Retinal pigment epithelial cell (primary cell): Measurements from ENCODE around the gene SRCIN1.

ENCODE experiments used
- DNase-seq: peaks from one replicate; pipeline ENCODE4 v3.0.0-alpha.2; 2010; ENCODE audit warnings: low read depth
- H3K4me3 ChIP-seq: 2 replicates; pipeline ENCODE4 v1.5.1; 2011; ENCODE audit warnings: mild to moderate bottlenecking, low read length, control low read depth, moderate library complexity
- TF ChIP-seq, protein P1 (sequence below): conservative IDR thresholded peaks from 2 replicates; pipeline ENCODE4 v1.5.1; 2011; ENCODE audit warnings: low read depth, low read length, control low read depth, inconsistent platforms

Gene SRCIN1

DNA sequence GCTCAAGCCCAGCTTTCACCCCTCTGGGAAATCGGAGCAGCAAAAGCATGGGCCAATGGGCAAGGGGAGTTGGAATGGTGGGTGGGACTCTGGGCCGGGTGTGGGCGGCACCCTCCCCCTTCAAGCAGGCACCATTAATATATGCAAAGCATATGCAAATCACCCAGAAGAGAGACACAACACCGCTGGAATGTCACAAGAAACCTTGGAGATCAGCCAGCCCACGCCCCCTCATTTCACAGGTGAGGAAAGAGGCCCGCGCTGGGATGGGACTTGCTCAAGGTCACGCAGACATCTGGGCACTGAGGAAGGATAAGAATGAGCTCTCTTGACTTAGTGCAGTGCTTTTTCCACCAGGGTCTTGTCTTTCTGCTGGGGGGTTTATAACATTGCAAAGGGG lies 4.8 kb downstream of the SRCIN1 start:
- no peak for DNase-seq
- TF ChIP-seq, protein P1, sequence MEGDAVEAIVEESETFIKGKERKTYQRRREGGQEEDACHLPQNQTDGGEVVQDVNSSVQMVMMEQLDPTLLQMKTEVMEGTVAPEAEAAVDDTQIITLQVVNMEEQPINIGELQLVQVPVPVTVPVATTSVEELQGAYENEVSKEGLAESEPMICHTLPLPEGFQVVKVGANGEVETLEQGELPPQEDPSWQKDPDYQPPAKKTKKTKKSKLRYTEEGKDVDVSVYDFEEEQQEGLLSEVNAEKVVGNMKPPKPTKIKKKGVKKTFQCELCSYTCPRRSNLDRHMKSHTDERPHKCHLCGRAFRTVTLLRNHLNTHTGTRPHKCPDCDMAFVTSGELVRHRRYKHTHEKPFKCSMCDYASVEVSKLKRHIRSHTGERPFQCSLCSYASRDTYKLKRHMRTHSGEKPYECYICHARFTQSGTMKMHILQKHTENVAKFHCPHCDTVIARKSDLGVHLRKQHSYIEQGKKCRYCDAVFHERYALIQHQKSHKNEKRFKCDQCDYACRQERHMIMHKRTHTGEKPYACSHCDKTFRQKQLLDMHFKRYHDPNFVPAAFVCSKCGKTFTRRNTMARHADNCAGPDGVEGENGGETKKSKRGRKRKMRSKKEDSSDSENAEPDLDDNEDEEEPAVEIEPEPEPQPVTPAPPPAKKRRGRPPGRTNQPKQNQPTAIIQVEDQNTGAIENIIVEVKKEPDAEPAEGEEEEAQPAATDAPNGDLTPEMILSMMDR, result no peak
- H3K4me3 ChIP-seq, result no peak overlapping the region

- no peak overlapping the region for H3K4me3 ChIP-seq
- no peak for DNase-seq
- TF ChIP-seq, protein P1, result no peak
Measured at GRCh38 chr17:38600416-38600815, 5.3 kb downstream of the SRCIN1 start.

DNA sequence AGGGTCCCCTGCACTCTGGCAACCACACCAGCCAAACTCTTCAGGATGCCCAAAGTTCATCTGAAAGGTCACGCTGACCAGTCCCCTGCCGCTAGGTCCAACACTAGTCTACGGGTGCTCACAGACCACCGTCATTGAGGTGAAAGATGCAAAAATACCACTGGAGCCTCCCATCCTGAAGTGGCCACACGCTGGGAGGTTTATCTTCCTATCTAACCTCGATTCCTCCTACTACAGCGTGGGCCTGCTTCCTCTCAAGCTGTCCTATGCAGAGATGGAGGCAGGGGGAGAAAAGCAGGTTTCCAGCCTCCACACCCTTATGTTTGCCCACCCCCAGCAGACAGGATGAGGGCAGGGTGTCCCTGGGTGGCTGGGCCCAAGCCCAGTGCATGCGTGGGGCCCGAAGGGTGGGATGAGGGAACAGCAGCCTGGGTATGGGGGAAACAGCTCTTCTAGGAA lies 6.3 kb downstream of the SRCIN1 start:
- DNase-seq, result no peak
- no peak overlapping the region for H3K4me3 ChIP-seq
- TF ChIP-seq, protein P1, result no peak

DNA sequence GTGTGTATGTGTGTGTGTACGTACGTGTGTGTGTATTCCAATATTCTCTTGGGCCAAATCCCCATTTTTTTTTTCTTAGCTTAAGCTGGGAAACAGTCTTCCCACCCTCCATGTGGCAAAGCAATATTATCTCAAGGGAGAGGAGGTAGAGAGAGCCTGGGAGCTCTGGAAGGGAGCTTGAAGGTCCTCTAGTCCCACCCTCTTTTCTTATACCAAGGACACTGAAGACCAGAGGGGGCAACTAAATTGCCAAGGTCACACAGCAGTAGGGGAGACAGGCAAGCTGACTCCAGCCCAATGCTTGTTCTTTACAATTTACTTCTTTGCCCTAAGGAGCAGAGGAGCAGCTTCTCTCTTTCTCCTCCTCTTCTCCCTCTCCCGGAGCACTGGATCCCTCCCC lies 6.8 kb downstream of the SRCIN1 start:
- DNase-seq, result no peak
- H3K4me3 ChIP-seq, result no peak overlapping the region
- TF ChIP-seq, protein P1, result no peak

DNA sequence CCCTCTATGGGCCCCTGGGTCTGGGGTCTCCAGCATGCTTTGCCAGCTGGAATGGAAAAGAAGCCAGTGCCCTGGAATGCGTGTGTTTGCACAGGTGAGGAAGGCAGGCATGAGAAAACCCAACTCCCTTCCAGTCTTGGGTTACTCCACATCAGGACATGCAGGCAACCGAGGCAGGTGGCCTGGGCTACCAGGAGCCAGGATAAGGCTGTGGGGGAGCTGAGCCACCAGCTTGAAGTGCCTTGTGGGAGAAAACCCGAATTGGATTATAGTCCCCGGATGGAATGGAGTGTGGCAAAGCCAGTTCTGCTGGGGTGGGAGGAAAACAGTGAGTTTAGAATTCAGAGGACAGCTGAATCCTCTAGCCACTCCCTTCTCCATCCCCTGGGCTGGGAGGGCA lies 7.2 kb downstream of the SRCIN1 start:
- DNase-seq, result peak; percentile 60
- TF ChIP-seq, protein P1, result no peak
- H3K4me3 ChIP-seq, result no peak overlapping the region

GRCh38 chr17:38597375-38597774 lies 8.4 kb downstream of the SRCIN1 start:
- DNase-seq, result no peak
- H3K4me3 ChIP-seq, result no peak overlapping the region
- TF ChIP-seq, protein P1, result no peak

- TF ChIP-seq, protein P1, result no peak
- no peak overlapping the region for H3K4me3 ChIP-seq
- DNase-seq, result no peak
Measured at GRCh38 chr17:38596651-38597050, 9.1 kb downstream of the SRCIN1 start.
